Measurements from ENCODE around the gene RPS6KA2. TPM values are rescaled to one million over a fixed set of nuclear protein-coding genes. Genes with fewer than 3 reads are reported as not detected.
A peak's percentile ranks its signal among the peaks of the same experiment; 100 is the strongest.

The RPS6KA2 gene
- total RNA-seq, 3 donors from 2014 or later = 23.7 to 124 (median 56.4) TPM

GRCh38 chr6:166672624-166673206 lies 45.7 kb upstream of the RPS6KA2 start:
- DNase-seq (ENCODE audit: low spot score in 2 of 2) = peak in 1 of 2 donors; percentile 30
- peak overlapping the region in 1 of 3 donors; percentile 12 for H3K4me3 ChIP-seq
- no peaks in the 10 kb centered on the region for H3K36me3 ChIP-seq
- intact Hi-C loops (cut with DNase I; ENCODE audit: low total_unique reads) = no loop called here
- H3K9me3 ChIP-seq = no peaks in the 10 kb centered on the region
- TF ChIP-seq POLR2AphosphoS5 (IDR thresholded peaks at IDR 0.05) (no peak), POLR2A (IDR thresholded peaks at IDR 0.05) (no peak)
- TF ChIP-seq, protein P1, sequence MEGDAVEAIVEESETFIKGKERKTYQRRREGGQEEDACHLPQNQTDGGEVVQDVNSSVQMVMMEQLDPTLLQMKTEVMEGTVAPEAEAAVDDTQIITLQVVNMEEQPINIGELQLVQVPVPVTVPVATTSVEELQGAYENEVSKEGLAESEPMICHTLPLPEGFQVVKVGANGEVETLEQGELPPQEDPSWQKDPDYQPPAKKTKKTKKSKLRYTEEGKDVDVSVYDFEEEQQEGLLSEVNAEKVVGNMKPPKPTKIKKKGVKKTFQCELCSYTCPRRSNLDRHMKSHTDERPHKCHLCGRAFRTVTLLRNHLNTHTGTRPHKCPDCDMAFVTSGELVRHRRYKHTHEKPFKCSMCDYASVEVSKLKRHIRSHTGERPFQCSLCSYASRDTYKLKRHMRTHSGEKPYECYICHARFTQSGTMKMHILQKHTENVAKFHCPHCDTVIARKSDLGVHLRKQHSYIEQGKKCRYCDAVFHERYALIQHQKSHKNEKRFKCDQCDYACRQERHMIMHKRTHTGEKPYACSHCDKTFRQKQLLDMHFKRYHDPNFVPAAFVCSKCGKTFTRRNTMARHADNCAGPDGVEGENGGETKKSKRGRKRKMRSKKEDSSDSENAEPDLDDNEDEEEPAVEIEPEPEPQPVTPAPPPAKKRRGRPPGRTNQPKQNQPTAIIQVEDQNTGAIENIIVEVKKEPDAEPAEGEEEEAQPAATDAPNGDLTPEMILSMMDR (IDR thresholded peaks at IDR 0.05) = no peak
- no peaks in the 10 kb centered on the region for H3K4me1 ChIP-seq
- H3K27ac ChIP-seq = no peak overlapping the region
- H3K27me3 ChIP-seq = peaks cover 0 to 14% of the 10 kb centered on the region in 2 donors

DNA sequence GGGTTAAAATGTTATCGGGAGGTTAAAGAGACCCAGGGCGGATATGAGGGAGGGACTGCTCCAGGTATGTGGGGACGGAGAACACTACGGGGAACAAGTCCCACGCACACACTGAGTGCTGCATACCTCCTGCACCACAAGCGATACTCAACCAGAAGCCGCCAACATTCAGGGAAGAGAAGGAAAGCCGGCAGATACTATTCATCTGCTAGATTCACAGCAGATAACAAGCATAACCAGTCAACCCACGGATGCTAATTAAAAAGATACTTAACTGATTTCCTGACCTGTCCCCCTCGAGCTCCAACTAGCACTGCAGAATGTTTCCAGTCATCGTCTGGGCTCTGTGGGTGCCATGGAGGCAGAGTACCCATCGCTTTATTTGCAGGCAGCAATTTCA lies 45.1 kb upstream of the RPS6KA2 start:
- H3K36me3 ChIP-seq = no peaks in the 10 kb centered on the region
- no peaks in the 10 kb centered on the region for H3K9me3 ChIP-seq
- DNase-seq (ENCODE audit: low spot score in 2 of 2) = peak in 1 of 2 donors; percentile 14
- H3K27me3 ChIP-seq = peaks cover 0 to 14% of the 10 kb centered on the region in 2 donors
- H3K4me3 ChIP-seq = no peak overlapping the region
- no peak overlapping the region for H3K27ac ChIP-seq
- H3K4me1 ChIP-seq = no peaks in the 10 kb centered on the region
- TF ChIP-seq POLR2A (IDR thresholded peaks at IDR 0.05) (no peak), POLR2AphosphoS5 (IDR thresholded peaks at IDR 0.05) (no peak)
- TF ChIP-seq, protein P1 (IDR thresholded peaks at IDR 0.05) = no peak
- intact Hi-C loops (cut with DNase I; ENCODE audit: low total_unique reads) = no loop called here

- Histone ChIP-seq H3K27me3 (peaks cover 0 to 14% of the 10 kb centered on the region in 2 donors), H3K9me3 (no peaks in the 10 kb centered on the region), H3K4me3 (no peak overlapping the region), H3K4me1 (no peaks in the 10 kb centered on the region), H3K36me3 (no peaks in the 10 kb centered on the region), H3K27ac (no peak overlapping the region)
- peak in 1 of 2 donors; percentile 24 for DNase-seq (ENCODE audit: low spot score in 2 of 2)
- TF ChIP-seq POLR2AphosphoS5 (IDR thresholded peaks at IDR 0.05) (no peak), POLR2A (IDR thresholded peaks at IDR 0.05) (no peak)
- TF ChIP-seq, protein P1 (IDR thresholded peaks at IDR 0.05) = no peak
- intact Hi-C loops (cut with DNase I; ENCODE audit: low total_unique reads) = no loop called here
These were observed 44.5 kb upstream of the RPS6KA2 start for GRCh38 chr6:166671434-166672081.

DNA sequence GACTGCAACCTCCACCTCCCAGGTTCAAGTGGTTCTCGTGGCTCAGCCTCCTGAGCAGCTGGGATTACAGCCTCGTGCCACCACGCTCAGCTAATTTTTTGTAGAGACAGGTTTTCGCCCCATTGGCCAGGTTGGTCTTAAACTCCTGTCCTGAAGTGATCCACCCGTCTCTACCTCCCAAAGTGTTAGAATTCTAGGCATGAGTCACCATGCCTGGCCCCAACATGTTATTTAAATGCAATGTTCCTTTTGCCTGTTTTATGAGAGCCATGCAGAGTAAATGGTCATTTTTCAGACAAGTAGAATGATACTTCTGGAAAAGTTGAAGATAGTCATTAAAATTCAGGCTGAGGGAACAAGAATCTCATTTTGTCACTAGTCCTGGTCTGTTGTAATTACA lies 43.8 kb upstream of the RPS6KA2 start:
- no peak for TF ChIP-seq POLR2AphosphoS5 (IDR thresholded peaks at IDR 0.05)
- TF ChIP-seq POLR2A (IDR thresholded peaks at IDR 0.05) = no peak
- TF ChIP-seq, protein P1 (IDR thresholded peaks at IDR 0.05) = no peak
- no peak for DNase-seq (ENCODE audit: low spot score in 2 of 2)
- intact Hi-C loops (cut with DNase I; ENCODE audit: low total_unique reads) = no loop called here
- Histone ChIP-seq H3K27ac (no peak overlapping the region), H3K4me3 (no peak overlapping the region), H3K36me3 (no peaks in the 10 kb centered on the region), H3K4me1 (no peaks in the 10 kb centered on the region), H3K27me3 (peaks cover 0 to 14% of the 10 kb centered on the region in 2 donors), H3K9me3 (no peaks in the 10 kb centered on the region)

DNA sequence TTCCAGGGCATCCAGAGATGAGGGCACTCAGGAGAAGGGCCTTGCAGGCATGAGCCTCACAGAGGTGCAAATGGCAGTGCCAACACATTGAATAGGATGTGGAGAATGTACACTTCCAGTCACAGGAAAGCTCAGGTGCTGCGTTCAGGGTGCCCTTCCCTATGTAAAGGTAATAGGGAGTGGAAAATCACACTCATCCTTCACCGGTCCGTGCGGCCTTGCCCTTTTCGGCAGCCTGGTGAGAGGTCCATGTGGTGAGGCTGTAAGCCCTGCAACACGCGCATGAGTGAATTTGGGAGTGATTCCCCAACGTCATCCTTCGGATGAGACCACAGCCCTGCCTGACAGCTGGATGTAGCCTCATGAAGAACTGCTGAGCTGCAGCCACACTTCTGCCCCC lies 43.0 kb upstream of the RPS6KA2 start:
- H3K4me3 ChIP-seq = no peak overlapping the region
- H3K4me1 ChIP-seq = no peaks in the 10 kb centered on the region
- peaks cover 0 to 14% of the 10 kb centered on the region in 2 donors for H3K27me3 ChIP-seq
- H3K36me3 ChIP-seq = no peaks in the 10 kb centered on the region
- H3K9me3 ChIP-seq = no peaks in the 10 kb centered on the region
- intact Hi-C loops (cut with DNase I; ENCODE audit: low total_unique reads) = no loop called here
- DNase-seq (ENCODE audit: low spot score in 2 of 2) = no peak
- no peak overlapping the region for H3K27ac ChIP-seq
- TF ChIP-seq POLR2AphosphoS5 (IDR thresholded peaks at IDR 0.05) (no peak), POLR2A (IDR thresholded peaks at IDR 0.05) (no peak)
- TF ChIP-seq, protein P1 (IDR thresholded peaks at IDR 0.05) = no peak

Measured in breast epithelium (tissue), 4 donors.